ENCODE data around the gene ITPKC.
A peak's percentile ranks its signal among the peaks of the same experiment; 100 is the strongest.

ITPKC gene

DNA sequence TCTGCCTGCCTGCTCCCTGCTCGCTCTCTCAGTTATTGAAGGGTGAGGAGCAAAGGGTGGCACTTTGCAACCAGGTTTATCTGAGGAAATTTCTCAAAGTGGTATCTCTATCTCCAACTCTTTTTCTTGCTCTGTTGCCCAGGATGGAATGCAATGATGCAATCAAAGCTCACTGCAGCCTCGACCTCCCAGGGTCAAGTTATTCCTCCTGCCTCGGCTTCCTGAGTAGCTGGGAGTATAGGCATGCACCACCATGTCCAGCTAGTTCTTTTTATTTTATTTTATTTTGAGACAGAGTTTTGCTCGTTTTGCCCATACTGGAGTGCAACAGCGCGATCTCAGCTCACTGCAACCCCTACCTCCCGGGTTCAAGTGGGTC is 28.5 kb downstream of the ITPKC start:
- 0 out of 2 replicates have a peak overlapping the region, but pooled peaks have one; percentile 6 for H3K27ac ChIP-seq
- H3K9ac ChIP-seq = no peak overlapping the region
- H3K27me3 ChIP-seq = no peaks in the 10 kb centered on the region
- no peak overlapping the region for H3K4me3 ChIP-seq
- no peak for TF ChIP-seq Cebpa-rat (IDR thresholded peaks at IDR 0.05)
- no peaks in the 10 kb centered on the region for H4K20me1 ChIP-seq
- no peaks in the 10 kb centered on the region for H3K9me3 ChIP-seq
- peaks cover 26% of the 10 kb centered on the region for H3K4me1 ChIP-seq
- H3K36me3 ChIP-seq = peaks cover 10% of the 10 kb centered on the region; the same call in 1 of the 2 replicates
- no peak overlapping the region for H3K4me2 ChIP-seq

DNA sequence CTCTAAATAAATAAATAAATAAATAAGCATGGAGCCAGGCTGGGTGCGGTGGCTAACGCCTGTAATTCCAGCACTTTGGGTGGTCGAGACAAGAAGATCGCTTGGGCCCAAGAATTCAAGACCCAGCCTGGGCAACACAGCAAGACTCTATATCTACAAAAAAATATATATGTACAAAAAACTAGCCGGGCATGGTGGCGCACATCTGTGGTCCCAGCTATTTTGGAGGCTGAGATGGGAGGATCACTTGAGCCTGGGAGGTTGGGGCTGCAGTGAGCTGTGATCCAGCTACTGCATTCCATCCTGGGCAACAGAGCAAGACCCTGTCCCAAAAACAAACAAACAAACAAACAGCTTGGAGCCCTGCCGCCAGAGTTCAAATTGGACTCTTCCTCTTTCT is 30.6 kb downstream of the ITPKC start:
- H3K4me1 ChIP-seq = peaks cover 31% of the 10 kb centered on the region
- H3K27me3 ChIP-seq = no peaks in the 10 kb centered on the region
- no peak overlapping the region for H3K9ac ChIP-seq
- H3K4me3 ChIP-seq = no peak overlapping the region
- no peaks in the 10 kb centered on the region for H3K9me3 ChIP-seq
- H3K27ac ChIP-seq = no peak overlapping the region
- TF ChIP-seq Cebpa-rat (IDR thresholded peaks at IDR 0.05) = no peak
- H3K36me3 ChIP-seq = peaks cover 13% of the 10 kb centered on the region
- H3K4me2 ChIP-seq = no peak overlapping the region
- H4K20me1 ChIP-seq = peaks cover 3% of the 10 kb centered on the region; the same call in 1 of the 2 replicates

DNA sequence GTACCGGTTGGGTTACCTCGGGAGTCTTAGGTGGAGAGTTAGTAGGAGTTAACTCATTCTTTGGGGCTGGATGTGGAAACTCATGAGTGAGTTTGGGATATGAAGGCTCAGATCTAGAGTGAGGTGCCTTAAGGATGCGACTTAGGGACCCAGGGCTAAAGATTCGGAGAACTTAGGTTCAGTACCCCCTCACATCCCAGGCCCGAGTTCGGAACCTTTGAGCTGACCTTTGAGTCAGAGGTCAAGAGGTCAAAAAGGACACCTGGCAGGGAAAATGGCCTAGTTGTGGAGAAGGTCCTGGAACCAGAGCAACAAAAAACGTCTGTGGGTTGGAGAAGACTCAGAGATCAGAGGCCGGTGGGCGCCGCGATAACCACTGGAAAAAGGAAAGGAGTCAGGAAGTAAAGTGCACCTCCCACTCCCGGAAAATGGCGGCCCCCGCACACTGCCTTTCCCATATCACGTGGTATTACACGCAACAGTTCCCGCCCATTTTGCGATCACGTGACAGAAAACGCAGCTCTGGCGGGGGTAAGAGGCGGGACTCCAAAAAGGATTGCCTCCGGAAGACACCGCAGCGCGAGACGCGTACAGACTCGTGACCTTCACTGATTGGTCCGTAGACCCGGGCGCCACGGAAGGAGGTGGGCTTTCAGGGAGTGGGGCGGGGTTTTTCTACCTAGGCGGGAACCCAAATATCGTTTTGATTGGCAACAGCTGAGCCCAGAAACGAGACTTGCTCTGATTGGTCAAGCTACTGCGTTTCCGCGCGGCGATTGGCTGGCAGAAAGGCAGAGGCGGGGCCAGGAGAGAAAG is 33.4 kb downstream of the ITPKC start, which contains the start of gene ACTMAP:
Gene ACTMAP, minus strand, starts transcription at position 420 of the 816 bp plus-strand sequence. CDS start 674 bp downstream, outside the sequence.
- Histone ChIP-seq H3K4me3 (peak within 1 kb of the TSS; percentile 88), H3K27me3 (no peaks in the 10 kb centered on the region), H3K4me1 (peaks cover 58% of the 10 kb centered on the region), H3K36me3 (peaks cover 26% of the 10 kb centered on the region), H3K27ac (peak within 1 kb of the TSS; percentile 99), H3K9me3 (no peaks in the 10 kb centered on the region), H3K4me2 (peak within 1 kb of the TSS; percentile 91), H3K9ac (peak within 1 kb of the TSS; percentile 99), H4K20me1 (peaks cover 29% of the 10 kb centered on the region)
- TF ChIP-seq Cebpa-rat (IDR thresholded peaks at IDR 0.05) = no peak

DNA sequence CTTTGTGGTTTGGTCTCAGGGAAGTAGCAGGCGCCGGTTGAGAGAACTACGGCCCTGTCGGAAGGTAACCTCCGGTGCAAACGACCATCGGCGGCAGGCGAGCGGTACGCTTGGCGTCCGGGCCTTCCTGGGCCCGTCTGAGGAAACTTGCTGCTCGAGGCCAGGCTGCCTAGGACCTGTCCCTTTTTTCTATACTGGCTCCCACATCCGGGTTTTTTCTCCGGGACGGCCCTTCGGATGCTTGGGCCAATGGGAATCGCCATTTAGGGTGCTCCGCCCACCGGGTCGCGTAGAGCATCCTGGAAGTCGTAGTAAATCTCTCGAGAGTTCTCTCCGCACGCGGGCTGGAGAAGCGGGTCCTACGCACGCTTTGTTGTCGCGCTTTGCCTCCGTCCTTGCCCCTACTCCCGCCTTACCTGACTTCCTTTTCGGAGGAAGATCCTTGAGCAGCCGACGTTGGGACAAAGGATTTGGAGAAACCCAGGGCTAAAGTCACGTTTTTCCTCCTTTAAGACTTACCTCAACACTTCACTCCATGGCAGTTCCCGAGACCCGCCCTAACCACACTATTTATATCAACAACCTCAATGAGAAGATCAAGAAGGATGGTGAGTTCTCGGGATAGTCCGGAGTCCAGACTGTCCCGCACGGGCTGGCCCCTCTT is 34.1 kb downstream of the ITPKC start, which contains the start of gene SNRPA:
Gene SNRPA, plus strand, starts transcription at position 330 of the 664 bp plus-strand sequence. Its CDS starts 206 bp downstream, at position 536.
- TF ChIP-seq Cebpa-rat (IDR thresholded peaks at IDR 0.05) = no peak
- peaks cover 66% of the 10 kb centered on the region for H3K4me1 ChIP-seq
- H3K36me3 ChIP-seq = peaks cover 34% of the 10 kb centered on the region
- H3K9ac ChIP-seq = peak within 1 kb of the TSS; percentile 99
- peak within 1 kb of the TSS; percentile 99 for H3K27ac ChIP-seq
- H3K9me3 ChIP-seq = no peaks in the 10 kb centered on the region
- peaks cover 36% of the 10 kb centered on the region for H4K20me1 ChIP-seq
- no peaks in the 10 kb centered on the region for H3K27me3 ChIP-seq
- H3K4me2 ChIP-seq = peak within 1 kb of the TSS; percentile 91
- peak within 1 kb of the TSS; percentile 88 for H3K4me3 ChIP-seq

DNA sequence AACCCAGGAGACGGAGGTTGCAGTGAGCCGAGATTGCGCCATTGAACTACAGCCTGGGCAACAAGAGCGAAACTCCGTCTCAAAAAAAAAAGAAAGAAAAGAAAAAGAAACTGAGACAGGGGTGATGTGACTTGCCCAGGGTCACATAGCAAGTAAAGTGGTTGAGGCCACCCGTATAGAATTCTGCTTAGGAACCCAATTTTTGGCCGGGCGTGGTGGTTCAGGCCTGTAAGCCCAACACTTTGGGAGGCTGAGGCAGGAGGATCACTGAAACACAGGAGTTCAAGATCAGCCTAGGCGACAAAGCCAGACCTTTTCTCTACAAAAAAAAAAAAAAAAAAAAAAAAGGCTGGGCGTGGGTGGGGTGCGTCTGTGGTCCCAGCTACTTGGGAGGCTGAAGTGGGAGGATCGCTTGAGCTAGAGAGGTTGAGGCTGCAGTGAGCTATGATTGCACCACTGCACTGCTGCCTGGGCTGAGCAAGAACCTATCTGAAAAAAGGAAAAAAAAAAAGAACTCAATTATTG is 35.4 kb downstream of the ITPKC start:
- Histone ChIP-seq H3K4me3 (peak overlapping the region; percentile 88), H3K27me3 (no peaks in the 10 kb centered on the region), H3K4me1 (peaks cover 74% of the 10 kb centered on the region), H3K36me3 (peaks cover 47% of the 10 kb centered on the region), H3K9me3 (no peaks in the 10 kb centered on the region), H3K9ac (peak overlapping the region; percentile 99), H3K4me2 (peak overlapping the region; percentile 90), H4K20me1 (peaks cover 49% of the 10 kb centered on the region), H3K27ac (peak overlapping the region; percentile 99)
- no peak for TF ChIP-seq Cebpa-rat (IDR thresholded peaks at IDR 0.05)

DNA sequence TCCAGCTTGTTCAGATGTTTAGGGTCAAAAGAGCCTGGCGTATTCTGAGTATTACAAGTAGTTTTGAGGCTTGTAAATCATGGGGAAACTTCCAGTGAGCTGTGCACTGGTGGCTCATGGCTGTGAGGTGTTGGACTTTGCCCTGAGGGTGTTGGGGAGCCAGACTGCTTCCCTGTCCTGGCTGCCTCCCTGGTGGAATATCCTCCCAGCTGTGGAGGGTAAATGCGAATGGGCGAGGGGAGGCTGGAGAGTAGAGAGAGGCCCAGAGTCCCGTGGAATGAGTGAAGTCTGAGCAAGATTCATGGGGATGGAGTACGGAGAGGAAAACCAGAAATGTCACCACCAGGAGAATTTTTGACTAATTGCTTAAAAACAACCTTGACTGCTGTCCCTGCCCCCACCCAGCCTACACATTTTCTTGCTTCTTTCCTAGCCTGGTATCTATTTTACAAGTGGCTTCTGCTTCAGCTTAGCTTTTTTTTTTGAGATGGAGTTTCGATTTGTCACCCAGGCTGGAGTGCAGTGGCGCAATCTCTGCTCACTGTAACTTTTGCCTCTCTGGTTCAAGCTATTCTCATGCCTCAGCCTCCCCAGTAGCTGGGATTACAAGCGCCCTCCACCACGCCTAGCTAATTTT is 37.8 kb downstream of the ITPKC start:
- Histone ChIP-seq H3K27ac (peak overlapping the region; percentile 7; the same call in 1 of the 2 replicates), H3K4me1 (peaks cover 55% of the 10 kb centered on the region), H4K20me1 (peaks cover 73% of the 10 kb centered on the region), H3K4me3 (peak overlapping the region; percentile 11; the same call in 1 of the 2 replicates), H3K36me3 (peaks cover 71% of the 10 kb centered on the region), H3K9ac (peak overlapping the region; percentile 39), H3K4me2 (peak overlapping the region; percentile 47), H3K27me3 (no peaks in the 10 kb centered on the region), H3K9me3 (no peaks in the 10 kb centered on the region)
- TF ChIP-seq Cebpa-rat (IDR thresholded peaks at IDR 0.05) = no peak

DNA sequence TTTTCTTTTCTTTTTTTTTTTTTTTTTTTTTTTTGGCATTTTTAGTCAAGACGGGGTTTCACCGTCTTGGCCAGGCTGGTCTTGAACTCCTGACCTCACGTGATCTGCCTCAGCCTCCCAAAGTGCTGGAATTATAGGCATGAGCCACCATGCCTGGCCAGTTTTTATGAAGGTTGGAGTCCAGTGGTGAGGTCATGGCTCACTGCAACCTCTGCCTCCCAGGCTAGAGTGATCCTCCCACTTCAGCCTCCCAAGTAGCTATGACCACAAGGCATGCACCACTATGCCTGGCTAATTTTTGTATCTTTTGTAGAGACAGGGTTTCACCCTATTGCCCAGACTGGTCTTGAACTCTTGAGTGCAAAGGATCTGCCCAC is 38.3 kb downstream of the ITPKC start:
- H3K4me2 ChIP-seq = peak overlapping the region; percentile 47
- TF ChIP-seq Cebpa-rat (IDR thresholded peaks at IDR 0.05) = no peak
- H3K9ac ChIP-seq = no peak overlapping the region
- H3K27me3 ChIP-seq = no peaks in the 10 kb centered on the region
- peak overlapping the region; percentile 7; the same call in 1 of the 2 replicates for H3K27ac ChIP-seq
- peaks cover 50% of the 10 kb centered on the region for H3K4me1 ChIP-seq
- H3K4me3 ChIP-seq = peak overlapping the region; percentile 11; the same call in 1 of the 2 replicates
- no peaks in the 10 kb centered on the region for H3K9me3 ChIP-seq
- peaks cover 76% of the 10 kb centered on the region for H3K36me3 ChIP-seq
- peaks cover 78% of the 10 kb centered on the region for H4K20me1 ChIP-seq

DNA sequence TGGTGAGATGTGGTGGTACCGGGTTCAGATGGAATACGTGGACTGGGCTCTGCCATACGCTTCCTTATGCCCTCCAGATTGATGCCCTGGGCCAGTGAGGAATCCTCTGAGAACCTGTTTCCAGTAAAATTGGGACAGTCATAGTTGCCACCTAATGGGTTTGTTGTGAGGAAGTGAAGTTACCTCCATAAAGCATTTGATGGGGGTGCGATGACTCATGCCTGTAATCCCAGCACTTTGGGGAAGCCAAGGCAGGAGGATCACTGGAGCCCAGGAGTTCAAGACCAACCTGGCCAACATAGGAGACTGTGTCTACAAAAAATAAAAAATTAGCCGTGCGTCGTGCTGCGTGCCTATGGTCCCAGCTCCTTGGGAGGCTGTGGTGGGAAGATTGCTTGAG is 38.9 kb downstream of the ITPKC start:
- no peak for TF ChIP-seq Cebpa-rat (IDR thresholded peaks at IDR 0.05)
- no peaks in the 10 kb centered on the region for H3K27me3 ChIP-seq
- peak overlapping the region; percentile 47 for H3K4me2 ChIP-seq
- H3K9ac ChIP-seq = peak overlapping the region; percentile 58; the same call in 1 of the 2 replicates
- H3K4me3 ChIP-seq = no peak overlapping the region
- H3K27ac ChIP-seq = no peak overlapping the region
- peaks cover 84% of the 10 kb centered on the region for H4K20me1 ChIP-seq
- peaks cover 82% of the 10 kb centered on the region for H3K36me3 ChIP-seq
- no peaks in the 10 kb centered on the region for H3K9me3 ChIP-seq
- peaks cover 50% of the 10 kb centered on the region for H3K4me1 ChIP-seq

DNA sequence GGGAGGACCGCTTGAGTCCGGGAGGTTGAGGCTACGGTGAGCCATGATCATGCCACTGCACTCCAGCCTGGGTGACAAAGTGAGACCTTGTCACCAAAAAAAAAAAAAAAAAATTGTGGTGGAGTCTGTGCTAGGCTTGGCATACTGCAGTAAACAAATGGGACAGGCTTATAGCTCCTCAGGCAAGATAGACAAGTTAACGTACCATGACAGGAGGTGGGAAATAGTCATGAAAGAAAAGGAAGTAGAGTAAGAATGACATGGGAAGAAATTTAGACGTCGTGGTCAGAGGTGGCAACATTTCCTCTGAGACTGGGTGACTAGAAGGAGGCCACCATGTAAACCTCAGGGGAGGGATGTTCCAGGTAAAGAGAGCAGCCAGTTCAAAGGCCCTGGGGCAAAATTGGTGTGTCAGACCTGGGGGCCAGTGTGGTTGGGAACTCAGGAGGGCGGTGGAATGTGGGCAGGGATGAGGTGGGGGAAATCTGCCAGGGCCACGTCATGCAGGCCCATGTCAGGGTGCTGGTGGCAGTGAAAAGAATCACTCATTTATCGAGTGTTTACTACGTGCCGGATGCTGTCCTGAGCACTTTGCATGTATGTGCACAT is 39.7 kb downstream of the ITPKC start:
- peak overlapping the region; percentile 58; the same call in 1 of the 2 replicates for H3K9ac ChIP-seq
- H3K27me3 ChIP-seq = no peaks in the 10 kb centered on the region
- no peak overlapping the region for H3K4me3 ChIP-seq
- TF ChIP-seq Cebpa-rat (IDR thresholded peaks at IDR 0.05) = no peak
- H3K36me3 ChIP-seq = peaks cover 90% of the 10 kb centered on the region
- H3K9me3 ChIP-seq = no peaks in the 10 kb centered on the region
- H3K27ac ChIP-seq = no peak overlapping the region
- peaks cover 53% of the 10 kb centered on the region for H3K4me1 ChIP-seq
- H3K4me2 ChIP-seq = peak overlapping the region; percentile 47
- peaks cover 92% of the 10 kb centered on the region for H4K20me1 ChIP-seq

Measured in BLaER1 (cell line).